Left forelimb (tissue), 1 donor: ENCODE results near the gene LAMA2.

Experiments
- DNase-seq: peaks from one replicate; pipeline ENCODE4 v3.0.0-alpha.2; 2018; ENCODE audit warnings: low spot score

Gene LAMA2

GRCh38 chr6:128914051-128914450, 31.1 kb downstream of the LAMA2 start:
- no peak for DNase-seq

DNA sequence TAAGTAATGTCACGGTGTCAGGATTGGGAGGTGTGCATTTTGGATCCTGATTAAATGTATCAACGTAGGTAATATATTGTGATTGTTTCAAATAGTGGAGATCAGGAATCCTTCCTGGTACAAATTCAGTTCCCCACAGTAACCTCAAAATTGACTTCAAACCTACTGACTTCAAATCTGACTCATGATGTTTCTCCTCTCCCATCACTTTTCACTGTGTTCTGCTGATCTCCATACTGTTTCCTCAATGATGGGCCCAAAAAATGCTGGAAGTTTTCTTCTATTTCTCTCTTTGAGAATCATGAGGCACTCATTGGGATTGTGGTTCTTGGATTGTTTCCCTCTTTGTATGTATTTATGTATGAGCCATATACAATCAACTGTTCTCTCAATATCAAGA, 35.9 kb downstream of the LAMA2 start:
- DNase-seq: no peak

DNA sequence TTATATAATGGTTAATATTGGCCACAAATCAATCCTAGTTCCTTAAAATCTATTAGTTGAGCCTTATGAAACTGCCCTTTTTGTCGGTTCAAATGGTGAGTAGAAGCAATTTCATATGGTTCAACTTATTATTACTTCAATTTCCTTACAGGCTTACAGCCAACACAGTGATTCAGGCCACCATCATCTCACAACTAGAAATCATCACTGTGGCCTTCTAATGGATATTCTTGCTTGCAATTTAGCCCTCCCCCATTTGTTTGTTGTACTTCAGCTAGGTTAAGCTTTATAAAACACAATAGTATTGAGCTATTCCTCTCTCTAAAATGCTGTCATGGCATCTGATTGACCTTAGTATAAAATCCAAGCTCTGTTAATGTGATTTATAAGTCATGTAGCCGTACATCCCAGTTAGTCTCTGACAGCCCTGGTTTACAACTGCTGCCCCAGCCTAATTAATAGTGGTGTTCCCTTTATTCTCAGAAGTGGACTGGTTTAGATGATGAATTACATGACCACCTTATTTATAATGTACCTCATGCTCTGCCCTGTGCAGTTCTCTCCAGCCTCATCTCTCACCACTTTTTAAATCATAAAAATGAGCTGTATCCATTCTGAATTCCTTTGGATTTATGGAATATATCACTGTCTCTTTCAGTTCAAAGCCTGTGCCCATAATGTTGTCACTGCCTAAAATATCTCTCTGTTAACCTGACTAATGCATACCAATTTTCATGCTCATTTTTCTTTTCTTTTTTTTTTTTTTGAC, 36.7 kb downstream of the LAMA2 start:
- DNase-seq: no peak

- no peak for DNase-seq
Observed at GRCh38 chr6:128925765-128926164, 42.8 kb downstream of the LAMA2 start.

- DNase-seq: no peak
Observed at GRCh38 chr6:128929869-128930268, 46.9 kb downstream of the LAMA2 start.

DNA sequence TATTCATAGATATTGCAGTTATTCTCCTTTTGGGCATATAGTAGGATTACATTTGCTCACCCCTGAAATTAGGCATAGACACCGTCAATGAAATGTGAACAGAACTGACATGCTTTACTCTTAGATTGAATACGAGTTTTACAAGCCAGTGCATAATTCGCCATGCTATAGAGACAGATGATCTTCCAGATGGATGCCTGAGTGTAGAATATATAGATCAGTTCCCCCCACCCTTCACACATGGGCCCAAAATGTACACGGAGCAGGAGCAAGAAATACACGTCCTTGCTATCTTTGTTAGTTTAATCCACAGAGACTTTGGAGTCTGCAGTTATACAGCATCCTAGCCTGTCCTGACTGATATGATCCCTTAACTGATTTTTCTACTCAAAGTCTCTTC, 47.4 kb downstream of the LAMA2 start:
- DNase-seq: no peak

DNA sequence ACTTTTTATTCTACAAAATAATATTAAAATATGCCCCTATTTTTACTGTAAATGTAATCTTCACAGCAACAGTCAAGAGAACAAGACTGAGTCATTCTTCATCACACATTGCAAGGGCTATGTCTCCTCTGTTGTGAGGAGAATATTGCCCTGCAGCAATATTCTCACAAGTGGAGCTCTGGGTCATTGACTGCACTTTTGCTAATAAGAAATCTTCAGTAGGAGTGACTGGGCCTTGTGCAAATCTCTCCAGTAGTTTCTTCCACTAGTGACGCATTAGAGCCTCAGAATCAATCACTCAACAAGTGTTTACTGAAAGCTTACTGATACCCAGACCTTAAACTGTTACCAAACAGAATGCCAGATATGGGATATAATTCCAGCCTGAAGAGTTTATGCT, 49.1 kb downstream of the LAMA2 start:
- no peak for DNase-seq

GRCh38 chr6:128950864-128951263, 67.9 kb downstream of the LAMA2 start:
- no peak for DNase-seq

DNA sequence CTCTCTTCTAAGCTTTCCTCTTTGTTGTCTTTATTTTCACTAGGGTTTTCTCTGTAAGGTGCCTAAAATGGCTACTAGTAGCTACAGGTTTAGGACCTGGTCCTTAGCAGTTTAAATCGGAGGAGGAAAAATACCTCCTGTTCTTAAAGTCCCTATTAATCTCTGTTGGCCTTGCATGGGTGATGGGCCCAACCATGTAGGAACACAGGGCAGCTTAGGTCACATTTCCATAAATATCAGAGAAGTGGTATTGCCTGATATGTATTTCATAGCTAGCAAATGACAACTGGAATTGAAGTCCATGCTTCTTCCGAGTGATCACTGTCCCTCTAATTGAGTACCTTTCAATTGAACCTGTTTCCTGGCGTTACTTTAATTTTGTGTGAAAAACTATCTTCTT, 70.0 kb downstream of the LAMA2 start:
- DNase-seq: no peak

DNA sequence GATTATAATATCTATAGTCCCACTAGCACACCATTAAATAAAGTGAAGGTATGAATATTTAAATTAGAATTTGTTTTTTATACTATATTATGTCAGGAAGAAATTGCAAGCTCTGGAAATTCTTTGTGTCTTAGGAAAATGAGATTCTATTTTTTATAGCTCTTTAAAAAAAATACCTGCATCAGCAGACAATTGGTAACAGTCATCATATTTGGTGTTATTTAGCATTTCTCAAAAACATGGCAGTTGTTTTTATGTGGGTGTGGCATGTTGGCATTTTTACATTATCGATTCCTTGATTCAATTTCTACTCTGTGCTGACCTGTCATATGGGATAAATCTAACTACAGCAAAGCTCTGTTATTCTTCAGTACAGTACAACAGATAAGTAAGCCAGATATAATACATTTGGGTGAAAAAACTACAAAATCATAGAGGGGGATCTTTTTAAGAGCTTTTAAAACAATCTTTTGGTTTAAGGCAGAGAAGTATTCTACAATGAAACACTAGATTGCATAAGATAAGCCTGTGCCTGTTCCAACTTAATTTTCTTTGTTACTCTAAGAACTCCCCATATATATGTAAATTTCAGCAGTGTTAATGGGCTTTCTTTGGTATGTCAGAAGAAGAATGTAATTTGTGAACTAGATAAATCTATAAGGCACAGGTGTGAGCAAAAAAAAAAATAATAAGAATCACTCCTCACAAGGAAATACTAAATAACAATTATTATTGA, 71.5 kb downstream of the LAMA2 start:
- no peak for DNase-seq

- no peak for DNase-seq
Observed at GRCh38 chr6:128963561-128963960, 80.6 kb downstream of the LAMA2 start.

DNA sequence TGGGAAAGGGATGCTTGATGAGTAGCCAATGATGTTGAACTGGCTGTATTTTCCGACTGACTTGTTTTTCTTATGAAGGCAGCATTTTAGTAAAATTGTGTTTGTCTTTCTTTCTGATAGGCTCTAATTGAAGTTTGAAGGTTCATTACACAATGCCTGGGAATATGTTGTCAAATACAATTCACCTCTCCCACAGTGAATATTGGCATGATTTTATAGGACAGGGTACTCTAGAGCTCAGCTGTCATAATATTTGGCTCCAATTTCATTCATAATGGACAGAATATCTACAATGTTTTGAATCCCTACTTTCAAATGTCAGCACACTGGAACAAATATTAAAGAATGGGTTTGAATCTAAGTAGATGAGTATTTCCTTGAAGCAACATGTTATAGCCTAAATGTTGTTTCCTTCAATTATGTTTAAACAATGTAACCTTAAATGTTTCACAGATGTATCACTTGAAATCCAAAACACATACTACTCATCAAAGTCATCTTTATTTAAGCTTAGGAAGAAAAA, 81.4 kb downstream of the LAMA2 start:
- no peak for DNase-seq

DNA sequence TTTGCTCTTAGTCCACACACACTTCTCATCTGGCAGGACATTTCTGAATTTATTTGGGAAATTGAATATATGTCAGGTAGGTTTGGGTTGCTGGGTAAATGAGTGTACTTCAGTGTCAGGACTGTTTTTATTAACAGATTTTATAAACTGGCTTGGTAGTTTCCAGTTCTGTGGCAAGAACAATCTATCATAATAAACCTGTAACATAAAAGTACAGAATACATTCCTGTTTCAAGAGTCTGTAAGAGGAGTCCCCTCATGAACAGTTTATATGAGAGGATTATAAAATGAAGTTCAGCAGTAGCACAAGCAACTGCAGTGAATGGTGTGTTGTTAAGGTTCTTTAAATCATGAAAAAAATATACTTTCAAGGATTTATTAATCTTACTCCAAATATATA, 81.8 kb downstream of the LAMA2 start:
- DNase-seq: no peak

DNA sequence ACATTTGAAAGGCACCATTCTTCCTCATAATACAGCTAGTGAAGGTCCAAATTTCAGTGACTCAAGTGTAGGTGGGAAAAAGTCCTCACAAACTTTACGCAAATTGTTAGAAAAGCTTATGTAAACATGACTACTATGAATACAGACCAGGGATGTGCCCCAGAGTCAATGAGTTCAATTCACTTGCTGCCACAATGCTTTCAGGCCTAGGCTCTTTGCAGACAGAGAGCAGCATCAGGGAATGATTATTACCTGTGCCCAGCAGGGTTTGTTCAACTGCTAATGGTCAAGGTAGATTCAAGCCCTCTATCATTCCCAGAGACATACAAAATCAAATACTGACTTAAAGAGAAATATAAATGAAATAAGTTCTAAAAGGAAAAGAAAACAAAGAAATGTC, 84.0 kb downstream of the LAMA2 start:
- DNase-seq: no peak

DNA sequence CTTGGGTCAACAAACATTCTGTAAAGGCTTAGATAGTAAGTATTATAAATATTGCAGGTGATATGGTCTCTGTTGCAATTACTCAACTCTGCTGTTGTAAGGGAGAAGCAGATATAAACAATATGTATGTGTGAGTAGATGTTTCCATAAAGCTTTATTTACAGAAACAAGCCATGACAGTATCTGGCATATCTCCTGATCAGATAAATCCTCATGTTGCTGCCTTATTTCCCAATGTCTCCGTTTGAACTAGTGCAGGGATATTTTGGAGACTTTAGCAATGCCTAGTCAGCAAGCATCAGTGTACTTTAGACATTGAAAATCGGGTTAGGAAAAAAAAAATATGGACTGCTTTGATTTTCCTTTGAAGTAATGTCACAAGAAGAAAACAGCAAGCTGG, 96.1 kb downstream of the LAMA2 start:
- no peak for DNase-seq

- no peak for DNase-seq
Observed at GRCh38 chr6:128981716-128982115, 98.8 kb downstream of the LAMA2 start.

- DNase-seq: no peak
Observed at GRCh38 chr6:128990360-128990759, 107.4 kb downstream of the LAMA2 start.

DNA sequence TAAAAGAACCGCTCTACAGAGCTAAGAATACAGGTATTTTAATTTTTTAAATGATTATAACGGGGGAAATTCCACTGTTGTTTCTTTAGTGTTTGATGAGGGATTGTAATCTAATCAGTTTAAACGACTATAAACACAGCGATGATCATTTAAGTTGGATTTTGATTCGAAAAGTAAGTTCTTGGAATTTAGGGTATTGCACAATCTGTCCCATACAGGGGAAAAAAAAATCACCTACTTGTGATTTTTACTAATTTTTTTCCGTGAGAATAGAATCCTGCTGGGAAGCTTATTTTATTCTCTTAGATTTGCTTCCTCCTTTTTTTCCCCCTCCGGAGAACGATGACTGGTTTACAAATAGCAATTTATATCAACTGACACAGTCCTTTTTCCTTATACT, 108.0 kb downstream of the LAMA2 start:
- no peak for DNase-seq

- DNase-seq: no peak
Observed at GRCh38 chr6:128993166-128993565, 110.2 kb downstream of the LAMA2 start.

DNA sequence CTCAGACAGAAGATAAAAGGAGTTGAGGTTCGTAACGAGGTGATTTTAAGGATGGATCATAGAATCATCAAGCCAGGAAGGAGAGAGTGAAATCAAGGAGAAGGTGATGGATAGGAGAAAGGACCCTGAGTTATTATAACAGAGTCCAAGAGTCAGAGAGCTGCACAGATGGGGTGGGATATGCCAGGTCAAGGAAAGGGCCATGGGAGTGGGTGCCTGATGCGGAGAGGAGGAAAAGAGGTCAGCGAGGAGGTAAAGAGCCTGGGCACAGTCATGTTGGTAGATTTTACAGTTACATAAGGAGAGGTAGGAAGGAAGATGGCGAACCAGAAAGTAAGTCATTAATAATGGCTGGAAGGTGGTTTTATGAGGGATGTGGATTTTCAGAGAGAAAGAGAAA, 114.9 kb downstream of the LAMA2 start:
- DNase-seq: no peak

DNA sequence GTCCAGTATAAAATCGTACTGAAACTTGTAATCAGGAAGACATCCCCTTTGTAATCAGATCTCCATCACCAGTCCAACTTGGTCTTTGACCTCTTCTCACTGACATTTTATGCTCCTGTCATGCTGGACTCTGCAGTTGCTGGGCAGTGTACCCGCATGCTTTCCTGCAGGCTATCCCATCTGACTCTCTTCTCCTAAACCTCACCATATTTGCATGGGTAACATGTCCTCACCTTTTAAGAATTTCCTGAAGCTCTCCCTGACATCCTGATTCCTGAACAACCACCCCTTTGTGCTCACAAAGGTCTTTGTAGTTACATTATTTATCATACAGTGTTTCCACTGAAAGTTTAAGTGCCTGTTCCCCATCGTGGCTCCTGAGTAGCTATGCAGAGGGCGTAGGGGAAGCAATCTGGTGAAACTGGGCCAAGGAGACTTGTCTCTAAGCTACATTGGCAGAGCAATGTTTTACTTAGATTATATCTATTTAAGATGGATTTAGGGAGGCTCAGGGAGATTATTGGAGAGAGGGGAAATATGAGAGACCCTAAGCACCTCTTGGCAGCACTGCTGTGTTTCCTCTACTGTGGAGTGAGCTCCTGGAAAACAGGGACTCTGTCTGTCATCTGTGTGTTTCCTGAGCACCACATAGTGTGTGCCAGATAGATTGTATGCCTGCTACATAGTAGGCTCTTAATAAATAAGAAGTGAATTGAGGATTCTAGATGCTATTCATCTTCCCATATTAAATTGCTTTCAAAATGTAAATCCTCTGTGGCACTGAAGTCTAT, 124.0 kb downstream of the LAMA2 start:
- DNase-seq: no peak

GRCh38 chr6:129007701-129008373, 124.9 kb downstream of the LAMA2 start:
- no peak for DNase-seq
